ENCODE measurements around the gene WWOX.

Gene WWOX

GRCh38 chr16:78288888-78289287 lies 189.4 kb downstream of the WWOX start:
- no peak for DNase-seq (ENCODE audit: low read depth)
- H3K4me3 ChIP-seq (ENCODE audit: low read depth, low read length), result no peak overlapping the region
- TF ChIP-seq, protein P1, sequence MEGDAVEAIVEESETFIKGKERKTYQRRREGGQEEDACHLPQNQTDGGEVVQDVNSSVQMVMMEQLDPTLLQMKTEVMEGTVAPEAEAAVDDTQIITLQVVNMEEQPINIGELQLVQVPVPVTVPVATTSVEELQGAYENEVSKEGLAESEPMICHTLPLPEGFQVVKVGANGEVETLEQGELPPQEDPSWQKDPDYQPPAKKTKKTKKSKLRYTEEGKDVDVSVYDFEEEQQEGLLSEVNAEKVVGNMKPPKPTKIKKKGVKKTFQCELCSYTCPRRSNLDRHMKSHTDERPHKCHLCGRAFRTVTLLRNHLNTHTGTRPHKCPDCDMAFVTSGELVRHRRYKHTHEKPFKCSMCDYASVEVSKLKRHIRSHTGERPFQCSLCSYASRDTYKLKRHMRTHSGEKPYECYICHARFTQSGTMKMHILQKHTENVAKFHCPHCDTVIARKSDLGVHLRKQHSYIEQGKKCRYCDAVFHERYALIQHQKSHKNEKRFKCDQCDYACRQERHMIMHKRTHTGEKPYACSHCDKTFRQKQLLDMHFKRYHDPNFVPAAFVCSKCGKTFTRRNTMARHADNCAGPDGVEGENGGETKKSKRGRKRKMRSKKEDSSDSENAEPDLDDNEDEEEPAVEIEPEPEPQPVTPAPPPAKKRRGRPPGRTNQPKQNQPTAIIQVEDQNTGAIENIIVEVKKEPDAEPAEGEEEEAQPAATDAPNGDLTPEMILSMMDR (IDR thresholded peaks at IDR 0.05; ENCODE audit: control insufficient read depth, extremely low read depth, insufficient read depth), result no peak

- DNase-seq (ENCODE audit: low read depth), result no peak
- H3K4me3 ChIP-seq (ENCODE audit: low read depth, low read length), result no peak overlapping the region
- TF ChIP-seq, protein P1 (IDR thresholded peaks at IDR 0.05; ENCODE audit: control insufficient read depth, extremely low read depth, insufficient read depth), result no peak
These were observed 189.9 kb downstream of the WWOX start for GRCh38 chr16:78289373-78289772.

- no peak for DNase-seq (ENCODE audit: low read depth)
- TF ChIP-seq, protein P1 (IDR thresholded peaks at IDR 0.05; ENCODE audit: control insufficient read depth, extremely low read depth, insufficient read depth), result no peak
These were observed 190.4 kb downstream of the WWOX start for GRCh38 chr16:78289844-78290277.

DNA sequence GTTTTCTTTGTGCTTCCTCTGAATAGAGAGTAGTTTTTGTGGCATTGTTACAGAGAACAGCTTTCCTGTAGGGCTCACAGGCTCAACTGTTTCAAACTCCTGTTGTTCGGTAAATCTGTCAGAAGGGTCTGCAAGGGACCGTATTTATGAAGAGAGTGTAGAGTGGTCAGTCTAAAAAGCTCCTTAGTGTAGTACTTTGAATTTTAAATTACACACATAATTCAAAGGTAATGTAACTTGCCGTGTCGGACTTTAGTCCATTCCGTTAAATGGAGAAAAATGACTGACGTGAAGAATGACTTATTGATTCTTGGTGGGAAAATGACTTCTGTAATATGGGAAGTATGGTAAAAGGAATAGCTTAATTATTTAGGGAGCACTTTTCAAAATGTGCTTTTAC lies 190.9 kb downstream of the WWOX start:
- TF ChIP-seq, protein P1 (IDR thresholded peaks at IDR 0.05; ENCODE audit: control insufficient read depth, extremely low read depth, insufficient read depth), result no peak
- no peak for DNase-seq (ENCODE audit: low read depth)
- H3K4me3 ChIP-seq (ENCODE audit: low read depth, low read length), result no peak overlapping the region

More at GRCh38 chr16:78289844-78290277, 190.4 kb downstream of the WWOX start:
- H3K4me3 ChIP-seq (ENCODE audit: low read depth, low read length), result no peak overlapping the region

DNA sequence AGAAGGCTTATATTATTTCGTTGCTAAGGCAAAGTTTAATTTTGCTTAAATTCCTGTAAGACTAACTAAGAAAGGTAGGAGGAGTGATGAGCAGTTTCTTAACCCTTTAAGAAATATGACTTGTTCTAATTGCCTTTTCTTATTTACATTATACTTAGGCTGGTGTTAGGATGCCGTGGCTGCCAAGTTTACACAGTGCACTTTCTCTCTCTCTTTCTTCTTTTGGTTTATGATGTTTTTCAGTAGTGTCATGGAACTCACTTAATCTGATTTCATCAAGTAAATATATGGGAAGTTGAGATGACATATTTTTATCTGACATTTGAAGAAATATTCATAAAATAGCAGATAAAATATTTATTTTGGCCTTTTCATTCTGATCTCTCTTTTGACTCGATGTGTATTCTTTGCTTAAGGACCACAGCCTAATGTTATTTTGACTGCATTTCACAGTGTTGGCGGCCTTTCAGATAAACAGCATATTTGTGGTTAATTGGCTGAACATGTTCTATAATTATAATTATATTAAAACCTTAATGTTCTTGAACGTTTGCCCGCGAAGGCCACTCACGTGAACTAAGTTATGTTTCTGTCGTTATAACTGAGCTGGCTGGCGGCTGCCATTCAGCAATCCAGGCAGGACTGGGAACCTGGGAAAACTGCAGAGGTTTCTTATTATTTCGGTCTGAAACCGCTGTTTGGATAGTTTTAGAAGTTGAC lies 191.6 kb downstream of the WWOX start:
- TF ChIP-seq, protein P1 (IDR thresholded peaks at IDR 0.05; ENCODE audit: control insufficient read depth, extremely low read depth, insufficient read depth), result no peak
- DNase-seq (ENCODE audit: low read depth), result peak; percentile 46
- no peak overlapping the region for H3K4me3 ChIP-seq (ENCODE audit: low read depth, low read length)

GRCh38 chr16:78291604-78292003 lies 192.2 kb downstream of the WWOX start:
- no peak overlapping the region for H3K4me3 ChIP-seq (ENCODE audit: low read depth, low read length)
- TF ChIP-seq, protein P1 (IDR thresholded peaks at IDR 0.05; ENCODE audit: control insufficient read depth, extremely low read depth, insufficient read depth), result no peak
- DNase-seq (ENCODE audit: low read depth), result no peak

All from LNCaP clone FGC (cell line).